Measurements from ENCODE around the gene BCL2L13. TPM values are rescaled to one million over a fixed set of nuclear protein-coding genes. Genes with fewer than 3 reads are reported as not detected.

The BCL2L13 gene
- total RNA-seq, 1 experiment from 2014 or later = 44.0 TPM

GRCh38 chr22:17779286-17780115 is 140.9 kb downstream of the BCL2L13 start:
- intact Hi-C loops (cut with micrococcal nuclease; ENCODE audit: unreplicated experiment) = loop anchor here (5.0 kb wide), 1 partner anchor 37 kb away; no protein-coding TSS in a partner anchor
- ChIA-PET POLR2A (interaction anchor here (0.6 kb wide), 1 partner anchor 34 kb away, joined by 11 read pairs; no protein-coding TSS in a partner anchor), CTCF (interaction anchor here (0.5 to 0.9 kb wide), 2 partner anchors 36 to 473 kb away, joined by 3 read pairs; no protein-coding TSS in a partner anchor)
- Histone ChIP-seq H3K4me3 (ENCODE audit: low read depth in 2 of 2, low read length in 2 of 2) (no peak overlapping the region), H3K36me3 (ENCODE audit: control insufficient read depth, insufficient read depth, low read length) (no peaks in the 10 kb centered on the region), H3K27ac (ENCODE audit: low read length) (no peak overlapping the region), H3K4me1 (ENCODE audit: control insufficient read depth, insufficient read depth, low read length) (peaks cover 28% of the 10 kb centered on the region), H3K9me3 (ENCODE audit: control insufficient read depth, insufficient read depth, low read depth, low read length) (no peaks in the 10 kb centered on the region), H3K27me3 (ENCODE audit: control insufficient read depth, insufficient read depth, low read length) (no peaks in the 10 kb centered on the region)
- TF ChIP-seq SIN3A (IDR thresholded peaks at IDR 0.05; ENCODE audit: borderline replicate concordance, insufficient read depth, low read depth, low read length) = no peak
- TF ChIP-seq TCF7L2 (IDR thresholded peaks at IDR 0.05; ENCODE audit: low read depth, low read length) = no peak
- no peak for TF ChIP-seq POLR2AphosphoS5 (IDR thresholded peaks at IDR 0.05; ENCODE audit: low read depth, low read length)
- no peak for TF ChIP-seq CTCF (IDR thresholded peaks at IDR 0.05)
- TF ChIP-seq REST (IDR thresholded peaks at IDR 0.05; ENCODE audit: insufficient read depth in 1 of 2, low read depth in 2 of 2, low read length in 1 of 2) = no peak
- DNase-seq (ENCODE audit: low read depth, low spot score) (no peak), ATAC-seq (no peak)
- BruUV-seq (replicated peaks) = no TSS peak
- in situ Hi-C loops (cut with HindIII; ENCODE audit: low pct_unique_long_range_greater_than_20kb, low sequenced_read_pairs) = no loop called here

DNA sequence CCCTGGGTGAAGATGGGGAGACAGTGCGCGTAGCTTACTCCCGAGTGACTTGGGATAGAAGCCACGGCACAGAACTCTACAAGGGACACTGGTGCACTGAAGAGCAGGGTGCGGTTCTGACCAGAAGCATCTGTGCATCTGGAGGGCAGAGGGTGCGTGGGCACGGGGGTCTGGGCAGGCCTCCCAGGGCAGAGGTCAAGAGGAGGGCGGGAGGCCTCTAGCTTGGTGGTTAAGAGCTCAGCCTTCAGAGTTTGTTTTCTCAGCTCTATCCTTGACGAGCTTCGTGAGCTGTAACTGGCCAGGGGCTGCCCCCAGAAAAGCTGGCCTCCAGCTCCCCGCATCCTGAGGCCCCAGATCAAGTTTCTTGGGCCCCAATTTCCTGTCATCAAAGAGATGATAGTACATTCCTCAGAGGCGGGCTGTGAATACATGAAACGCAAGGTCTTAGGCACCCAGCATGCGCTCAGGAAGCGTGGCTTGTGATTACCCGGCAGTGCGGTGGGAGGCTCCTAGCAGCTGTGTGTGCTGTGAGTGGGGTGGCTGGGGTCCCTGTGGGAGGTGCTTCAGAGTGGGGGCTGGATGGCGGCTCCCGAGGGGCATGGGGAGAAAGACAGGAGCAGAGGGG is 141.7 kb downstream of the BCL2L13 start:
- Histone ChIP-seq H3K36me3 (ENCODE audit: control insufficient read depth, insufficient read depth, low read length) (no peaks in the 10 kb centered on the region), H3K27me3 (ENCODE audit: control insufficient read depth, insufficient read depth, low read length) (no peaks in the 10 kb centered on the region), H3K9me3 (ENCODE audit: control insufficient read depth, insufficient read depth, low read depth, low read length) (no peaks in the 10 kb centered on the region), H3K4me1 (ENCODE audit: control insufficient read depth, insufficient read depth, low read length) (peaks cover 21% of the 10 kb centered on the region), H3K4me3 (ENCODE audit: low read depth in 2 of 2, low read length in 2 of 2) (no peak overlapping the region), H3K27ac (ENCODE audit: low read length) (no peak overlapping the region)
- in situ Hi-C loops (cut with HindIII; ENCODE audit: low pct_unique_long_range_greater_than_20kb, low sequenced_read_pairs) (no loop called here), intact Hi-C loops (cut with micrococcal nuclease; ENCODE audit: unreplicated experiment) (loop anchor here (5.0 kb wide), 1 partner anchor 38 kb away; no protein-coding TSS in a partner anchor)
- DNase-seq (ENCODE audit: low read depth, low spot score) (no peak), ATAC-seq (no peak)
- TF ChIP-seq SIN3A (IDR thresholded peaks at IDR 0.05; ENCODE audit: borderline replicate concordance, insufficient read depth, low read depth, low read length) = no peak
- no peak for TF ChIP-seq TCF7L2 (IDR thresholded peaks at IDR 0.05; ENCODE audit: low read depth, low read length)
- no peak for TF ChIP-seq CTCF (IDR thresholded peaks at IDR 0.05)
- TF ChIP-seq REST (IDR thresholded peaks at IDR 0.05; ENCODE audit: insufficient read depth in 1 of 2, low read depth in 2 of 2, low read length in 1 of 2) = no peak
- no peak for TF ChIP-seq POLR2AphosphoS5 (IDR thresholded peaks at IDR 0.05; ENCODE audit: low read depth, low read length)
- ChIA-PET CTCF (interaction anchor here (0.5 kb wide), 1 partner anchor 474 kb away, joined by 3 read pairs; no protein-coding TSS in a partner anchor), POLR2A (no interaction called here)
- BruUV-seq (replicated peaks) = no TSS peak
